ENCODE measurements around the gene ATP5ME.

Gene ATP5ME

DNA sequence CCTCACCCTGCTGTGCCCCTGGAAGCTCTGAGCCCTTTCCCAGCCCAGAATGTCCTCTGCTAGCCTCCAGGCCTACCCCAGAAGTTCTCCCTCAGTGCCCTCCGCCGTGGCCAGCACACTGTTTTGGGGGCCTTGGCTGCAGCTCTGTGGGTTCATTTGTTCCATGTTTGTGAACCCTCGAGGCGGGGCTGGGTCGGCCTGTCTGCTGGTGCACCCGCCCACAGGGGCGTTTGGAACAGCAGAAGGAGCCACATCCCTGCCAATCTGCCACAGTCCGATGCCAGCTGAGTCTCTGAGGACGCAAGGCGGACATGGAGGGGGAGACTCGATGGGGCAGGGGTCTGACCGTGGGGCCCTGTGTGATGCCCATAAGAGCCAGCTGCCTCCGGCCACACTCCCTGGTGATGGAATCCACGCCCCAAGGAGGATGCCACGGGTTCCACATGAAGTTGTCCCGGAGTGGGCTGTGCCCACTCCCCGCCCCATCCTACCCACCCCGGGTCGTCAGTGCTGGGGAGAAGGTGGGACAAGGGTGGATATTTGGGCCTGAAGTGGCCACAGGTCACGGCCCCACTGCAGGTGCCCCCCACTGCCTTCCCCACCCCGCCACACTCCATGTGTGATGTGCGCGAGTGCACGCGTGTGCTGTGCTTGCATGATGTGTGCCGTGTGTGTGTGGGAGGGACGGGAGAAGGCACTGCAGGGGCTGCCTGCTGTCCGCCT is 7.1 kb downstream of the ATP5ME start:
- no peak for DNase-seq

- DNase-seq, result no peak
Measured at GRCh38 chr4:666436-666810, 7.7 kb downstream of the ATP5ME start.

DNA sequence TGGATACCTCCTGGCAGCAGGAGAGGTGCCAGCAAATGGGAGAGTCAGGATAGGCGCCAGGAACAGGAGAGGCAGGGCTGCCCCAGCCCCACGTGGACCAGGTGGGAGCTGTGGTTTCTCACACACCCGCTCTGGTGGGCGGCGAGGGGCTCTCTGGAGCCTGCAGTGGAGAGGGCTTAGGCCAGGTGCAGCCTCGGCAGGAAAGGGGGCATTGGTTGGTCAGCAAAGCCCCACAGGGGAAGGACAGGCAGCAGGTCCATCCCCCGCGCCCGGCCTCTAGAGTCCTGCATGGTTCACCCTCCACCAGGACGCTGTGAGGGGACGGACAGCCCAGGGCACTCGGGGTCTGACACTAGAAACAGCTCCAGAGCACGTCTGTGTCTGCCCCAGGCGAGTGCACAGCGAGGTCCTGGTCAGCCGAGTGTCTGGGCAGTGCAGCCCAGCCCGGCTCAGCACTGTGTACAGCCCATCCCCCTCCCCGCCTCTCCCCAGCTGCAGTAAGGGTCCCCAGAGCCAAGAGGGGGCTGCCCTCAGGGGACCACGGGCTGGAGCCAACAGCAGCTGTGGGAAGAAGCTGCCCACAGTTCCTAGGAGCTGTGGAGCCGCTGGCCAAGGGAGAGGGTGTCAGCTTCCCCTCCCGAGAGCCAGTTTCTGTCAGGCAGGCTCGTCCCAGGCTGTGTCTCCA is 8.2 kb downstream of the ATP5ME start:
- no peak for DNase-seq

DNA sequence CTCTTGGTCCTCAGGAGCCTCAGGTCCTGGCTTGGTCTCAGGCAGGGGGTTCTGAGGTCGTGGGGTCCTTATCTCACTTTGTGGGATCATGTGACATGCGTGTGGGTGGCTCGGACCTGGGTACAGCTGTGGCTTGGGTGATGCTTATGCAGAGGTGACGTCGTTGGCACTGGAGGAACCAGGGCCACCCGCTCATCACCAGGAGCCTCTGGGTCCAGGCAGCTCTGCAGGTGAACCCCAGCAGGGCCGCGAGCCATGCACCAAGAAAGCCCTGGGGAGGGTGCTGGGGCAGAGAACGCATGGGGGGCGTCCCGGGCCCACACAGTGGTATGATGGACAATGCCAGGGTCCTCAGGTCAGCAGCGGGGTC is 8.7 kb downstream of the ATP5ME start:
- DNase-seq, result no peak

DNA sequence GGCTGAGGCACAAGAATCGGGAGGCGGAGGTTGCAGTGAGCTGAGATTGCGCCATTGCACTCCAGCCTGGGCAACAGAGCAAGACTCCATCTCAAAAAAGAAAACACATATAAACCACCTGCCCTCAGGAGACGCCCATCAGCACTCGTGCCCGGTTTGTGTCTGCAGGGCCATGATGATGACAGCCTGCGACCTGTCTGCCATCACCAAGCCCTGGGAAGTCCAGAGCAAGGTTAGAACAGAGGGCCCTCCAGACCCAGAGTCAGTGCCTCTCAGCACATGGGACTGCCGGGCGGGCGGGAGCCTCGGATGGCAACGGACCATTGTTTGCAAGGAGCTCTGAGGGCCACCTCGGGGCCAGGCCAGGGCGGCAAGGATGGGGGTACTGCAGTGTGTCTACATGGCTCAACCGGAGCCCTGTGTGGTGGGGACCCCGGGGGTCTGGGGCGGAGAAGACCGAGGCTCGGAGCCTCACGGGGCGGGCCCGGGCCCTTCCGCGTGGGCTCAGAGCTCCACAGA is 9.3 kb downstream of the ATP5ME start:
- no peak for DNase-seq

DNA sequence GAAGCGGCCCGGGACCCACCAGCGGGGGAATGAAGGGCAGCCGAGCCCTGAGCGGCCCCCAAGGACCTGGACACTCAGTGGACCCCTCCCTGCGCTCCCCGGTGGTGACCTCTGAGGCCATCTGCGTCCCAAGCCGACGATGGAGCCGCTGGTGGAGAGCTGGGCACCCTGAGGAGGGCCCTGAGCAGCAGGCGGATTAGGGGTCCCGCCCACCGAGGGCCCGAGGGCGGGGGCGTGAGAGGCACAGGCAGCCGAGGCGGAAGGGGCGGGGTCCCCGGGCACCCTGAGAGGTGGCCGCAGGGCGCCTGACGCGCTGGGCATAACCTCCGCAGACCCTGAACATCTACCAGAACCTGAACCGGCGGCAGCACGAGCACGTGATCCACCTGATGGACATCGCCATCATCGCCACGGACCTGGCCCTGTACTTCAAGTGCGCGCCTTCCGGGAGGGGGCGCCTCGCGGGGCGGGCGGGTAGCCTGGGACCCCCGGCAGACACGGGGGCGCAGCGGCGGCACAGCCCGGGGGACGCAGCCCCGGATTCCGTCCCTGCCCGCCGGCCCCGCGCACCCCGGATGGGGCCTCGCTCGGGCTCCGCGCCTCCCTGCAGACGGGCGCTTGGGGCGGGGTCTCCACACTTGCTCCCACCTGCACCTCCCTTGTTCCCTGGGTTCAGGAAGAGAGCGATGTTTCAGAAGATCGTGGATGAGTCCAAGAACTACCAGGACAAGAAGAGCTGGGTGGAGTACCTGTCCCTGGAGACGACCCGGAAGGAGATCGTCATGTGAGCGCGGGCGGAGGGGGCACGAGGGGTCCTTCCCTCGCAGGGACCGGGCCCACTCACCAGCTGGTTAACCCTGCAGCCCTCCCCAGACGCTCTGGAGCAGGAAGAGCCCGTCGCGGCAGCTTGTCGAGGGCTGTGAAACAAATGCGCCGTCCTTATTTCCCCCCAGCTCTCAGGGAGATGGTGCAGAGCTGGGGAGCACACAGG is 10.3 kb downstream of the ATP5ME start:
- DNase-seq, result peak; percentile 37 to 64 (median 41)

- DNase-seq, result no peak
Measured at GRCh38 chr4:663046-663437, 11.0 kb downstream of the ATP5ME start.

- DNase-seq, result no peak
Measured at GRCh38 chr4:661881-662761, 12.0 kb downstream of the ATP5ME start.

- no peak for DNase-seq
Measured at GRCh38 chr4:661231-661630, 12.8 kb downstream of the ATP5ME start.

DNA sequence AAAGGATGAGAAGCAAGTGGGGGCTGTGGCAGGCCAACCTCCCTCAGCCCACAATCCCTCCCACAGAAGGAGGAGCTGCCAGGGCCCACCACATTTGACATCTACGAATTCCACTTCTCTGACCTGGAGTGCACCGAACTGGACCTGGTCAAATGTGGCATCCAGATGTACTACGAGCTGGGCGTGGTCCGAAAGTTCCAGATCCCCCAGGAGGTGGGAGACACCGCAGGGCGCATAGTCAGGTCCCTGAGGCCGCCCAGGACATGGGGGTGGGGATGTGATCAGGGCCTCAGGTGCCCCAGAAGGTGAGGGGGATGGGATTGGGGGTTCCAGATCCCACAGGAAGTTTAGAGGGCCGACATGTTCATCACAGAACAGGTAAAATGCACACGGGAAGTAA is 13.7 kb downstream of the ATP5ME start:
- no peak for DNase-seq

DNA sequence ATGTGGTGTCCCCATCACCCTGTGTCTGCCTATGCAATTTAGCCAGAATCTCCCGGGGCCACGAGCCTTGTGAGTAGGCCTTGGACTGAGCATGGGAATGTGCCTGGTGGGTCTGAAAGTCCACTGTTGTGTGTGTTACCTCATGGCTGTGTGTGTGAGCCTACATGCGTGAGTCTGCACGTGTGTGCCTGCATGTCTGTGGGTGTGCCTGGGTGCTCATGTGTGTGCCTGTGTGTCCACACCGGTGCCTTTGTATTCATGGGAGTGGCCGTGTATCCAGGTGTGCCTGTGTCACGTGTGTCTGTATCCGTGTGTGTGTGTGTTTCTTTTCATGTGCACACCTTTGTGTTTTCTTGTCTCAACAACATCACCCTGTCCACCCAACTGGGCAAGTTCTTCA is 14.2 kb downstream of the ATP5ME start:
- DNase-seq, result no peak

DNA sequence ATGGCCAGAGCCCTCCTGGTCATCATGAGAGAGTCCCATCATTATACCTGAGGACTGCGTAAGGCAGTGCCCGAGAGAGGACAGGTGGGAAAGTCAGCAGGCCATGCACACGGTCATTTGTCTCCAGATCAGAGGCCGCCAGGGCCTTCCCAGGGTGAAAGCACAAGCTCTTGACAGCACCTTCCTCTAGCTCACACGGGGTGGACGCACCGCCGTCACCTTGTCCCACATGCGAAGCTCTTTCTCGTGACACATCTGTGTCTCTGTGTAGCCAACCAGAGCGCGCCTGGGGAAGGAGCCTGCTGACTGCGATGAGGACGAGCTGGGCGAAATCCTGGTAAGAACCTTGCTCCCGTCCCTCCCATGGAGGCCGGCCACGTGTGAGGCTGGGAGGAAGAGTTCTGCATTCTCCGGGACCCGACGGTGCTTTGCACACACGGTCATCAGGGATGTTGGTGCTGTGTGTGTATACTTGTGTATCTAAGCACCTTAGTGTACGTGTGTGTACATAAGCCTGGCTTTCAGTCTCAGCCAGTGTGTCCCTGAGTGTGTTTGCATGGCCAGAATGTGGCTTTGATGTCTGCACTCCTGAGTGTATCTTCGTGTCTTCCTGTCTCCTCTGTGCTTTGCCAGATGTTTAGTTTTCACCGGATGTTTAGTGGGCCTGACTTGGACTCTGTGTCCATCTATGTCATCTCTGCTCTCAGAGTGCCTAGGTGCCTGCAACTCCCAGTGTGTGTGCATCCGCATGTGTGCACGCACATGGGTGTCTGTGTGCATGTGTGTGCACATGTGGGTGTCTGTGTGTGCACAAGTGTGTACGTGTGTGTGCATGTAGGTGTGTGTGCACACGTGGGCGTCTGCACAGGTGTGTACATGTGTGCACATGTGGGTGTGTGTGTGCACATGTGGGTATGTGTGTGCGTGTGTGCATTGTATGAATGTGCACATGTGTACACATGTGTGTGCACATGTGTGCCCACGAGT is 15.1 kb downstream of the ATP5ME start:
- DNase-seq, result no peak

DNA sequence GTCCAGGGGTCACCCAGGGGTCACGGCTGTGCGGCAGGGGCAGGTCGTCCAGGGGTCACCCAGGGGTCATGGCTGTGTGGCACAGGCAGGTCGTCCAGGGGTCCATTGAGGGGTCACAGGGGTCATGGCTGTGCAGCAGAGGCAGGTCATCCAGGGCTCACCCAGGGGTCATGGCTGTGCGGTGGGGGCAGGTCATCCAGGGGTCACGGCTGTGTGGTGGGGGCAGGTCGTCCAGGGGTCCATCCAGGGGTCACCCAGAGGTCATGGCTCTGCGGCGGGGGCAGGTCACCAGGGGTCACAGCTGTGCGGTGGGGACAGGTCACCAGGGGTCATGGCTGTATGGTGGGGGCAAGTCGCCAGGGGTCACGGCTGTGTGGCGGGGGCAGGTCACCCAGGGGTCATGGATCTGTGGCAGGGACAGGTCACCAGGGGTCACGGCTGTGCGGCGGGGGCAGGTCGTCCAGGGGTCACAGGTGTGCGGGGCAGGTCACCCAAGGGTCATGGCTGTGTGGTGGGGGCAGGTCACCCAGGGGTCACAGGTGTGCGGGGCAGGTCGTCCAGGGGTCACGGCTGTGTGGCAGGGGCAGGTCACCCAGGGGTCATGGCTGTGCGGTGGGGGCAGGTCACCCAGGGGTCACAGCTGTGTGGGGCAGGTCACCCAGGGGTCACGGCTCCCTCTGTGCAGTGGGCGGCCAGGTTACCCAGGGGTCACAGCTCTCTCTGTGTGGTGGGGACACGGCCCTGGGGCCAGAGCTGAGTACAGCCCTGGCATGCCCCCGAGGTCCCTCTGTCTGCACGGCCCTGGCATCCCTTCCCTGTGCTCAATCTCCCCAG is 16.0 kb downstream of the ATP5ME start:
- DNase-seq, result no peak

DNA sequence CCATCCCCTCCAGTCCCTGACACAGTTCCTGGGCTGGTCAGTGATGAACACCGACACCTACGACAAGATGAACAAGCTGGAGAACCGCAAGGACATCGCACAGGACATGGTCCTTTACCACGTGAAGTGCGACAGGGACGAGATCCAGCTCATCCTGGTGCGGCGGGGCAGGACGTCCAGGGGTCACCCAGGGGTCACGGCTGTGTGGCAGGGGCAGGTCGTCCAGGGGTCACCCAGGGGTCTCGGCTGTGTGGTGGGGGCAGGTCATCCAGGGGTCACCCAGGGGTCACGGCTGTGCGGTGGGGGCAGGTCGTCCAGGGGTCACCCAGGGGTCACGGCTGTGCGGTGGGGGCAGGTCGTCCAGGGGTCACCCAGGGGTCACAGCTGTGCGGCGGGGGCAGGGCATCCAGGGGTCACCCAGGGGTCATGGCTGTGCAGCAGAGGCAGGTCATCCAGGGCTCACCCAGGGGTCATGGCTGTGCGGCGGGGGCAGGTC is 16.7 kb downstream of the ATP5ME start:
- DNase-seq, result no peak

- DNase-seq, result no peak
Measured at GRCh38 chr4:656436-657337, 17.4 kb downstream of the ATP5ME start.

DNA sequence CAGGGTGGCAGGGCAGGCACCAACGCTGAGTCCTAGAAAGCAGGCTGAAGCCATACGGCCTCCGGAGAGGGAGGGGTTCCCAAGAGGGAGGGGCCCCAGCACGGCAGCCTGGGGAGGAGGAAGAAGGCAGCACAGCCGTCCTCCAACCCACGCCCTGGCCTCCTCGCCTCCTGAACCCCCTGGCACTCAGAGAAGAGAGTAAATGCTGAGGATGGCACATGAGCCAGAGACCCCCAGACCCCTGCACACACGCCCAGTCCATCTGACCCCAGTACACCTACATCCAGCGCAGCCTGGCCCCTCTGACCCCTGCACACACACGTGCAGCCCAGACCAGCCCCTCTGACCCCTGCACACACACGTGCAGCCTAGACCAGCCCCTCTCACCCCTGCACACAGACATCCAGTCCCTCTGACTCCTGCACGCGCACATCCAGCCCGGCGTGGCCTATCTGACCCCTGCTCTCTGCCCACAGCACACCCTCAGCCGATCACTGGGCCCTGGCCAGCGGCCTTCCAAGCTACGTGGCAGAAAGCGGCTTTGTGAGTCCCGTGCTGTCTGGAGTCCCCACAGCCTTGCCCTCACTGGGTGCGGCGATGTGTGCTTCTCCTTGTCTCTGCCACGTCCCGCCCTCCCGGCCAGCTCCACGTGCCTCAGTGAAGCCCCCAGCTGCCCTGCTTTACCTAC is 18.5 kb downstream of the ATP5ME start:
- DNase-seq, result no peak

DNA sequence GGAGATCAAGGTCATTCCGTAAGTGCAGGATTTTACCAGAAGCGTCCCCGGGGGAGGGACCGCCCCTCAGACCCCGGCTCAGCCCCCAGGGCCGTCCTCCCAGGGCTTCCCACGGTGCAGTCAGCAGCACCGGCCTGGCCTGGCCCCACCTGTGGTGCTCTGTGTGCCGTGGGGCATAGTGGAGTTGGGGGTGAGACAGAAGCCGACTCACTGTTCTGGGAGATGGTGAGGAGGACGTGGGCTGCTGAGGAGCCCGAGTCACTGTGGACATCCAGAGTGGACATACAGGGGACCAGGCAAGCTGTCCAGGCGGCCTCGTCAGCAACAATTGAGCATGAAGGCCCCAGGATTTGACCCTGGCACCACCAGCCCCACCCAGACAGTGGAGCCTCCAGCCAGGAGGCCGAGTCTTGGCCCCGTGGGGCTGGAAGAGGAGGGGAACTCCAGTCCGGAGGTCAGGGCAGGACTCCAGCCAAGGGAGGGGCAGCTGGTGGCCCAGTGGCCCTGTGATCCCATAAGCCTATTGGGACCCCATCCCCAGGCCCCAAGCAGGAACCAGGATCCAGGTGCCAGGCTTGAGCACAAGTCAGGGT is 19.1 kb downstream of the ATP5ME start:
- no peak for DNase-seq

GRCh38 chr4:654503-654845 is 19.6 kb downstream of the ATP5ME start:
- DNase-seq, result no peak

All from suppressor macrophage treated with lipopolysaccharide for 1 hour (primary cell).